Activated gamma-delta T cell (primary cell): ENCODE data around the gene TIMM21.

ENCODE experiments used
- DNase-seq: peaks from one replicate; lab custom pipeline; 2025; lab: John Stamatoyannopoulos, UW
- total RNA-seq, 2 donors: gene quantifications; one replicate each; lab custom pipeline; 2026; lab: John Stamatoyannopoulos, UW

Gene TIMM21, protein sequence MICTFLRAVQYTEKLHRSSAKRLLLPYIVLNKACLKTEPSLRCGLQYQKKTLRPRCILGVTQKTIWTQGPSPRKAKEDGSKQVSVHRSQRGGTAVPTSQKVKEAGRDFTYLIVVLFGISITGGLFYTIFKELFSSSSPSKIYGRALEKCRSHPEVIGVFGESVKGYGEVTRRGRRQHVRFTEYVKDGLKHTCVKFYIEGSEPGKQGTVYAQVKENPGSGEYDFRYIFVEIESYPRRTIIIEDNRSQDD
- 19.5 to 23.3 reads per million in 2 donors for total RNA-seq

DNA sequence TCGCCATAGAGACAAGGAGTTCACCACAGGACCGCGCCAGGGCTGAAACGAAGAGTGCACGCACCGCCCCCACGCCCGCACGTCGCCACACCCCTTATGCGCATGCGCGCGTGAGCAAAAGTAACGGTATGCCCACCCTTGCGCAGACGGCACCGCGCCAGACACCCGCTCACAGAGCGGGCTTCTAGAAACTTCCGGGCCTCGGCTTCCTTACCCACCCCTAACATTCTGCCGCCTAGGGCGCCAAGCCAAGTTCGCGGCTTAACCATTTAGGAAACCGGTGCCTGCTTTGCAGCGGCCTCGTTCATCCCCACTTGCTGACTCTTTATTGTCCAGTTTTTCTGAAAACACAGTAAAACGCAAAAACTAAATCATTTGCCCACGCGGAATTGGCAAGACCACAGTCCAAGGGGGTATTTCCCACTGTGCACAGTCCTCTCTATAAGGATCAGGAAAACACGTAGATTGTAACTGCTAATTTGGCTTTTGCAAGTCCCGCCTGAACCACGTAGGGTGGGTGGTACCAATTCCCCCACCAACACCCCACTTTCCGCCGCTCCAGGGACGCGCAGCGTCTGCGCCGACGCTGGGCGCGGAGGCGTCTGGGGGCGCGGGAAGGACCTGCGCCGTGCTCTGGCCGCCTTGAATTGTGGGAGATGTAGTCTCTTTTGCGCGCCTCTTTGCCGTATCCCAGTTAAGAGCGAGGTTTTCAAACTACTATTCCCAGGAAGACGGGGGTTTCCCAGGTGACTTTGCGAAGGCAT, at the start of gene TIMM21, which contains the start of gene FBXO15:
TSS of gene TIMM21 (plus strand) at position 745 of the 764 bp plus-strand sequence. CDS start 286 bp downstream, outside the sequence.
TSS of gene FBXO15 (minus strand) at position 56 of the 764 bp plus-strand sequence. CDS start at position 7, 49 bp downstream.
- peak; percentile 93 for DNase-seq

DNA sequence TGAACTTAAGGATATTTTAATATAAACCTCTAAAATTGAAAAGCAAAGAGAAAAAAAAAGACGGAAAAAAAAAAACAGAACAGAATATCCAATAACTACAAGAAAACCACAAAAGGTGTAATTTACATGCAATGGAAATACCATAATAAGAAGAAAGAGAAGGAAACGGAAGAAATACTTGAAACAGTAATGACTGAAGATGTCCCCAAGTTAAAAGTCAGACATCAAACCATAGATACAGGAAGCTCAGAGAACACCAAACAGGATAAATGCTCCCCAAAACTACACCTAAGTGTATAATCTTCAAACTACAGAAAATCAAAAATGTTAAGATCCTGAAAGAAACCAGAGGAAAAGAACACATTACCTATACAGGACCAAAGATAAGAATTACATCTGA, 39.9 kb upstream of the TIMM21 start:
- DNase-seq: no peak

DNA sequence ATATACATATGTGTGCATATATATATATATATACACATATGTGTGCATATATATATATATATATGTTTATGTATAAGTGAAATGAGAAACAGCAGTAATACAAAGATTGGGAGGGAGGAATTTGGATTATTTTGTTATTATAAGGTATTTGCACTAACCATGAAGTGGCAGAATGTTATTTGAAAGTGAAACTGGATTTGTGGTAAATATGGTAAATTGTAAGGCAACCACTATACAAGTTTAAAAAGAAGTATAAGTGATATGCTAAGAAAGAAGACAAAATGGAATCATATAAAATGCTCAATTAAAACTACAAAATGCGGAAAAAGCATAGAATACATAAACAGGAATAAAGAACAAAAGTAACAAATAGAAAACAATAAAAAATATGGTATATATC, 38.2 kb upstream of the TIMM21 start:
- DNase-seq: no peak

DNA sequence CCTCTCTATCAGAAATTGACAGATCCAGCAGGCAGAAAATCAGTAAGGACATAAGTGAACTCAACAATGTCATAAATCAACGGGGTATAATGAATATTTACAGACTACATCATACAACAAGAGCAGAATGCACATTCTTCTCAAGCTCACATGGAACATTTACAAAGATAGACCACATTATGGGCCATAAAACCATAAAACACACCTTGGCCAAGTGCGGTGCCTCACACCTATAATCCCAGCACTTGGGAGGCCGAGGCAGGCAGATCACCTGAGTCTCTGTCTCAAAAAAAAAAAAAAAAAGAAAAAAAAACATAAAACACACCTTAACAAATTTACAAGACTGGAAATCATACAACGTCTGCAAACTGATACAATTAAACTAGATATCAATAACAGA, 37.3 kb upstream of the TIMM21 start:
- DNase-seq: no peak

DNA sequence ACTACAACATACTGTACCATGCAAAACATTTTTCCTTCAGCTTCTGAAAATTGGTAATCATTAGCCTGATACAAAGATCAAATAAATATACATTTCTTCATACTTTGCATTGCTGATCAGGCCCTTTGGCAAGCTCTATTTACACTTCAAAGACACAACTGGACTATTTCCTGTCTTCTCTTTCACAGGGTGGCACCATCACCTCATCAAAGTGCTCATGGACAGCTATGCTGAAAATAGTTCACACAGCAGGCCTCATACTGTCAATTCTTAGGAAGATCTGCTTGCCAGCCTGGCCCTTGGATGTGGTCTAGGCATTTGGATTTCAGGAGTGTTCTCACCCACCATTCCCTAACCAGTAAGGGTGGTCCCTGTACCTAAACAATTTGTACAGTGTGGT, 34.6 kb upstream of the TIMM21 start:
- no peak for DNase-seq

DNA sequence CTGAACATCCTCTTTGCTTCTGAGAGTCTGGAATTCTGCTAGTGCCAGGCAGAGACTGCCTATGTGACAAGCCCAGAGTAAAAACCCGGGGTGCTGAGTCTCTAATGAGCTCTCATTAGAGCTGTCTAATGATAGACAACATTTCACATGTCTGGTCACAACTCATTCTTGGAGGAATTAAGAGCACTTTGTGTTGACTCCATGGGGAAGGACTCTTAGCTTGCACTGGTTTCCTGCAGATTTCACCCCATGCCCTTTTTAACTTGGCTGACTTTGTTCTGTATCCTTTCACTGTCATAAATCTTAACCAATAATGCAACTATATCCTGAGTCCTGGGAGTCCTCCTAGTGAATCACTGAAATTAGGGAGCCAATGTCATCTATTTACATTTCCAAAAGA, 34.2 kb upstream of the TIMM21 start:
- no peak for DNase-seq

DNA sequence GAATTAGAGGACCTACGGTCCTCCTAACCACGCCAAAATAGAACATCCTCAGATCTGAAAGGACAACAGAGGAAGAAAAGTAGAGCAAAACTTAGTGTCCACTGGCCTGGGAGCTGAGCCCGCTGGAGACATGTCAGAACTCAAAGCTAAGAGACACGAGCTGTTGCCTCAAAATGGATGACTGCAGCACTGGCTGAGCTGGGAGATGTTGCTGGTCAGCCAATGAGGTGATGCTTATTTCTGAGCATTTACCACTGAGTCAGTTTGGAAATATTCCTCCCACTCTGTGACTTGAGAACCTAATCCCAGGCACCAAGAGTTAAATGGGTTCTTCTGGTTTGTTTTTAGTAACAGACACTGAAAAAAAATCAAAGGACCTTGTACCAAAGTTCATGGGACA, 33.3 kb upstream of the TIMM21 start:
- DNase-seq: no peak

DNA sequence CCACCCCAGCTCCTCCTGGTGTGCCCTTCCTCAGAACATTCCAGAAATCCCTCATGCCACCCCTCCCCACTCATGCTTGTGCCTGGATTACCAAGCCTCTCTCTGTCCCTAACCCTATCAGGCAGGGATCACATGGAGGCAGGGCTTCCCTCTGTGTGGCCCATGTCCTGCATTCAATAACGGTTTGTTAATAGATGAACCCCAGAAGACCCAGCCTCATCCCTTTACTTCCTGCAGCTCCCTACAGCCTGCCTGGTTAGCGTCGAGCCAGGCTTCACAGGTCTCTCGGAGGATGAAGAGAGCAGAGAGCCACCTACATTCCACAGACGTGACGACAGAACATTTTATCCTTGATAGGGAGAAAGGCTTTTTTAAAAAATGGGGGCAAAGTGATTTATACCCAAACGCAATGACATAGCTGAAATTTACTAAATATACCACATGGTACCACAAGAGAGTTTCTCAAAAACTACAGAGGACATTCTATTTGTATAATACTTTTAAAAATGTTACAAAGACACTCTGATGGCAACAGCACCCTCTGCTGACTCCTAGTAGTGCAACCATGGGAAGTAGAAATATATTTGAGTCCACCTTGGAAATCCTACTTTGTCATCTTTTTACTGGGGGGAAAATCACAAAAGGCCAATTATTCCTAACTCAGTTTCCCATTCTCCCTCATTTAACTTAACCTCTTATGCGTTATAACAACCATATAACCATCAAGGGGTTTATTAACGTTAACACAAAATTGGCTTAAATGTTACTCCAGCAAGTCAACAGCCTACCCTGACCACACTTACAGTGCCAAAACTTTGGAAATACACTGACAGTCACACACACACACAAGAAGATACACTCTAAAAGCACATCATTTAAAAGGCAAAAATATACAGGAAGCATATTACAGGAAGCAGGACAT, 31.4 kb upstream of the TIMM21 start:
- DNase-seq: no peak

DNA sequence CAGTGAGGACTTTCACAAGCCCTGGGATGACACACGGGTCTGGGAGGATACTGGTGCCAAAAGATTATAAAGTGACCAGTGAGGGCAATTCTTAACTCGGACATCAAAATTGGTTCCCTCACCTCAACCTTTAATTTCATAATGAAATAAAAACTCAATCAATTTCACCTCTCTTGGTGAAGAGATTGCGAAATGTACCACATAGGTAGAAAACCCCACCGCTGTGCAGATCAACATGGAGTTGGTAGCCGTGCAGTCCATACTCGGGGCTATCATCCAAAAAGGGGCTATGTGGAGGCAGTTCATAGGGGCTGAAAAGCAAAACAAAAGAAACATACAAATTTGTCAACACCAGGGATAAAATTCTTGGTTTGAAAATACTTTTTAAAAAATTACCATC, 25.1 kb upstream of the TIMM21 start:
- no peak for DNase-seq

DNA sequence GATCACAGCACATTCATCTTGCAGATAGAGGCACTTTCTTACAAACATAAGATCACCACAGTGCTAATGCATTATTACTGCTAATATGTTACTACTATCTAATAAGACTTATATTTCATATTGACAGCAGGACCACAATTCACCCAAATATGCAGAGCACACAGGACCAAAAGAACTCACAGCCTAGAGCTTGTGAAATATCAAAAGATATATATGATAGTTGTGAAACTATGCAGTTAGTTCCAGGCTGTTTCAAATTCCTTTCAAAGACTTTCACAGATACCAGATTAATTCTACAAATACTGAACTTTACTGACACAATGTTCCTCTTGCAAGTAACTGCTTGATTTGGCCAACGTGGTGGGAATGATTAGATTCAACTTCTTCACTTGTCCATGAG, 23.7 kb upstream of the TIMM21 start:
- DNase-seq: no peak

DNA sequence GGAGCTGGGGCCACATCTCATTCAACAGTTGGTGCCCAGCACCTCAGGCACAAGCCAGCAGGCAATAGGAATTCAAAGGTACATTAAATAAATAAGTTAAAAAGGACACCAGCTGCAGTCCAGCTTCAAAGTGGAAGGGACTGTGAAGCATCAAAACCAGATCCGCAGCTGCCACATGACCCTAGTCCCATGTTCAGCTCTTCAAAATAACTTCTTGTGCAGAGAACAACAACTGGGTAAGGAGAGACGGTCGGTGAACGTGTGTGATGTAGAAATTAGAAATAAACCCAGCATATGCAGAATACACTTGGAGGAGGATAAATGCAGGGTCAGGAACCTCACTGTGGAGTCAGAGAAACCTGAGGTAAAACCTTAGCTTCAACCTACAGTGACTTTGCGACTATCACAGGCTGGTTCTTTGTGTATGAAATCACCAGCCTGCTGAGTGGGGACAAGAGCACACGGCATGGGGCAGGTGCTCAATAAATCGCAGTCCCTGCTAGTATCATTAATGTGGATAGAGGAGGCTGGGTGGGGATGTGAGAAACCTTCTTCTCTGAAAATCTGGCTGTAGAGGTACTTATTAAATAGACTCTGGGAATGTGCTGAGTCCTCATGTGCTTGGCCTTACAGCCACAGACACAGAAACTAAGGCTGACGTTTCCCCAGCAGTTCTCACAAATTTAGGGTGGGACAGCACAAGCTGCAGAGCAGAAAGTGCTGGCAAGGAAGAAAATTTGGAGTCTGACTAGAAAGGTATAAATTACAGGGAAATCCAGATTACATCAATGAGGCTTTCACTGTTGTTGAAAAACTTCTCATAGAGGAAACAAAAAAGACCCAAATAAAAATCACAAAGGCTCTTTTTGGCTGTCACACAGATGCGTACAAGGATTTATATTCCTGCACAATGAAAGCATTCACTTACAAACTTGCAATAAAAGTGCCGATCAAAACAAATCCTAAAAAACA, 21.4 kb upstream of the TIMM21 start:
- no peak for DNase-seq

DNA sequence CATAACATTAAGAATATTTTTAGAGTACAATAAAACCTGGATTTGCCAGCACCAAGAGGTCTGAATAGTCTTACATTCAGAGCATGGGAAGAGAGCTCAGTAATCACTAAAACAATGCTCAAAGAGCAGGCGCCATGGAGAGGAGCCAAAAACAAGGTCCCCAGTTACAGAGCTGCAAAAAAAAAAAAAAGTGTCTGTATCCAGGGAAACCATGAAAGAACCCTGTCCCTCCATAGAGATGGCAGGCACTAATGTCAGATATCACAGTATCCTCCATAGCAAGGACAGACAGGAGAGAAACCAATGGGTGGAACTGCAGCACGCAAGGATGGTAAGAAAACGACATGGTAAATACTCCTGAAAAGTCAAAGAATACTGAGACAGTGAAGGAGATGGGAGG, 20.2 kb upstream of the TIMM21 start:
- no peak for DNase-seq

DNA sequence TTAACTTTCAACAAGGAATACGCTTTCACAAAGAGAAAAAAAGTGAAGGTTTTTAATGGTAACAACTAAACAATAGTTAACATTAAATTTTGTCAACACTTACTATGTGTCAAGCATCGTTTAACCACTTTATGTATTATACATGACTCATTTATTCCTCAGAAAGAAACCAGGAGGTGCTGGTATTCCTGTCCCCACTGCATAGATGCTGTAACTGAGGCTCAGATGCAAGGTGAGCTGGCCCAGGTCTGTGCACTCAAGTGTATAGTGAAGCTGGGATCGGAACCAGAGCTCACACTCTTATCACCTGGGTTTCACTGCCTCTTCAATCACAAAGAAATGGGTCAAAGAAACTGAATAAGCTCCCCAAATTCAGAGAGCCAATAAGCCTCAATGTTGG, 17.2 kb upstream of the TIMM21 start:
- no peak for DNase-seq

DNA sequence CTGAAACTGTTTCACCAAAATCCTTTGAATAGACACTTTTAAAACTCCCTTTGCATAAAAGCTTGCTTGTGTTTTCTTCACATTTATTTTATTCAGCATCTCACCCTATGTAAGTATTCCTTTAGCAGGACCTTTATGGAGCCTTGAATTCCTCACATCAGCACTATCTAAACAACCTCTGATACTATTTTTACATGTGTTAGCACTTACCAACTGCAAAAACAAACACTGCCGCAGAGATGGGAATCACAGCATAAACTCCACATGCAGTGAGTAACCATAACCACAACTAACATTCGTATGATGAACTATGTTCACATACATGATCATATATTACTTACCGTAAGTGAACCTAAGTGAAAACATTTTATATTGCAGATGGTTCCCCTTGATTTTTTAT, 16.1 kb upstream of the TIMM21 start:
- DNase-seq: no peak

DNA sequence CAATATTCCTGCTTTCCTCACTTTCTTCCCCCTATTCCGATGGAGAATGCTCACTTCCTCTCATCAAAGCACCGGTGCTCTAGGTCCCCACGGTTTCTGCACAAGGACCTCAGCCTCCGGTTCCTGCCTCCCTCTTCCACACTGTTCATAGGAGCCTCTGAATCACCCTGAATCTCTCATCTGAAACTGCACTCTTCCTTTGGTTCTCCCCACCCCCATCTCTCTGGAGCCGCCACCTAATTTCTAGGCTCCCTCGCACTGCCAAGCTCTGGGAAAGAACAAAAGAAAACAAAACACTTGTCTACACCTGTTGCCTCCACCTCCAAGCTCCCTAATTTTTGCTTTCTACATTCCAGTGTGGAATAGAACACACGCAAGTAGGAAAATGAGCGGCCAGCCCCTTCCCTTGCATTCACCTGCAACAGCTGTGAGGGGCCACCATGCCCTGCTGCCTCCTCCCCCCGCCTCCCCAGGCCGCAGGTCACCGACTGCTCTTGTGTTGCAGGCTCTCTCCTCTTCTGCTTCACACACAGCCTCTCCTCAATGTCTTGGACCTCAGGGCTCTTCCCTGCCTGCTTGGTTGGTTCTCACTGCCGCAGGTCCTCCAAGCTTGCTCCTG, 10.3 kb upstream of the TIMM21 start:
- no peak for DNase-seq

DNA sequence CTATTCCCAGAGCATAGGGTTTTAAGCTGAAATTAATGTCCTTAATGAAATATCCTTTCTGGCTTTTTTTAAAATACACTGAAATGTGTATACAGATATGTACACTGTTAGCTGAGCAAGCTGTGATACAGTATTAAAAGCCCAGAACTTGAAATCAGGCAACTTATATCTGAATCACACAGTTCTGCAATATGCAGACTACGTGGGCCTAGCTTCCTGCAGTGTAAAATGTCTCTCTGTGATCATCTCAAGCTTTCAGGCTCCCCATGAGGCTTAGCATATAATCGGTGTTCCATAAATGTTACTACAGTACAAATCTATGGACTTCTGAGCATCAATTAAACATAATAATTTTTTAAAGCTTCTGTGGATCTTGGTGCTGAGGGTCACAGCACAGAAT, 8.9 kb upstream of the TIMM21 start:
- DNase-seq: no peak

DNA sequence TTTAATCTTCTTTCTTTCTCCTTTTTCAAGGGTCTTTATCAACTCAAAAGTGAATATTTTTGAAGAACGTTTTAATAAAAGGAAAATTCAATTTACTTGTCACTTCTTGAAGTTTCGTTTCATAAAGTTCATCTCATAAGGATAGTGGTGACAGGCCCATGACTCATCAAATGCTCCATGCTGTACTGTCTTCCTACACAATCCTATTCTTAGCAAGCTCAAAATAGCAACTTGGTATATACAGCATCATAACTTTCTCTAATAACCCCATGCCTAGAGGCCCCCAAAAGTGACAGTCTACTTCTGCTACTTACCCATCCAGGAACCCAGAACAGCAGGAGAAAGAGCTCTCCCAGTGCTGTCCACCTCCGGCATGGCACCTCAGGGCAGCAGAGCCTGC, 8.4 kb upstream of the TIMM21 start:
- DNase-seq: no peak

DNA sequence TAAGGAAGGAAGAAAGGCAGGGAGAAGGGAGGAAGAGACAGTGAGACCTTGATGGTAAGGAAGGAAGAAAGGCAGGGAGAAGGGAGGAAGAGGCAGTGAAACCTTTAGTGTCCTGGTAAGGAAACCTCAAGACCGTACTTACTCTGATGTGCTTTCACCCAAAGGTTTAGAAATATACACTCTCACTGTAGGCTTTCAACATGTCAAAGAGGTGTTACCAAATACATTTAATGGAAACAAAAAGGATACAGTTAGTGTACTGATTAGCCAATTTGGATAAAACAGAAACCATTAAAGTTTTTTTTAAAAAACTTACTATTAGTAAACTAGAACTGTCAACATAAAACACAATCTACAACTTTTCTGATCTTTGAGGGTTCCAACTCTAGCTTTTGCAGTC, 7.7 kb upstream of the TIMM21 start:
- no peak for DNase-seq

DNA sequence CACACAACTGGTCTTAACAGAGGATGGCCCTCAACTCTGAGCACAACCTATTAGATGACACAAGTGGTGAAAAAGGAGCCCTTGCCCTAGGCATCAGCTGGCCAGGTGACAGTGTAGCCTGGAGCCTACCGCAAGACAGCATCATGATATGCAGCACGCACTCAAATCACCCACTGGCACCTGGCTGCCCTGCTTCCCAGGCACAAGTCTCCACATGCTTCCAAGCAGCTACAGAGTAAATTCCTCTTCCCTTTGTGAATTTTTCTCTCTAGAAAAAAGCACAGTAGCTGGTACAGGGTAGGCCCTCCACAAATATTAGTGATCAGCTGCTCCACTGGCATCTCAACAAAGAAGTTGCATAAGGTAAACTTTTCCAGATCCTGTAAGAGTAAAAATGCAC, 6.7 kb upstream of the TIMM21 start:
- no peak for DNase-seq

DNA sequence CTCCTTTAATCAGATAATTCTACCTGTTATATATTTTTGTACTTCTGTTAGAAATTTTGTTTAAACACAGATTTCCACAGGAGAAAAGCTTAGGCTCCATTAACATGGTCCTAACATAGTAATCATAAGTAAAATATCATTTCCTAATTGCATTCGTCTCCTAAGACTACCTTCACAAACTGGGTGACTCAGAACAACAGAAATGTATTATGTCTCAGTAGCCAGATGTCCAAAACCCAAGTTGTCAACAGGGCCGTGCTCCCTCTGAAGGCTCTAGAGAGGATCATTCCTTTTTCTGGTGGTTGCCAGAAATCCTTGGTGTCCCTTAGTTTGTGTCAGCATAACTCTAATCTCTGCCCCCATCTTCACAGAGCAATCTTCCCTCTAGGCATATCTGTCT, 6.1 kb upstream of the TIMM21 start:
- no peak for DNase-seq

DNA sequence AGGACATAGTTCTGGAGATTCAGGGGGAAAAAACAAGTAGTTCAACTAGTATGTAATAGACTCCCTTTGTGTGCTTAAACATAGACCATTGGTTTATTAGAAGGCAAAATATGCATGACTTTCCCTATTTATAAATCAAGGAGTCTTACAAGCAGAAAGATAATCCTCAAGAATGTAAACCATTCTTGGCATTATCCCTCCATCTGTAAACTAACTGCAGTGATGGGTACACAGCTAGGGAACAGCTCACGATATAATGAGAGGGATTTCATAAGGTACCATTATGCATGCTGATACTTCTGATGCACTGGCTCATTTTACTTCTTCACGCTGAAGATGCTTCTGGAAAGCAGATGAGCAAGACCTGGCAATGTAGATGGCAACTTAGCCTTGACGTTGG, 1.6 kb upstream of the TIMM21 start:
- DNase-seq: no peak
